K562 (cell line): ENCODE results near the gene SLC3A2. TPM values are rescaled to one million over a fixed set of nuclear protein-coding genes. Genes with fewer than 3 reads are reported as not detected.
A peak's percentile ranks its signal among the peaks of the same experiment; 100 is the strongest.

Source experiments
- COPS2 ChIP-seq: fragments of 450-650 bp; conservative IDR thresholded peaks from 2 replicates; pipeline ENCODE4 v1.6.1; 2016; ENCODE audit warnings: mild to moderate bottlenecking, moderate library complexity
- EGR1 ChIP-seq: fragments of 450-650 bp; conservative IDR thresholded peaks from 2 replicates; pipeline ENCODE4 v1.6.1; 2017; ENCODE audit warnings: mild to moderate bottlenecking
- GTF3C2 ChIP-seq: IDR thresholded peaks from 3 replicates; pipeline ENCODE4 v1.6.1; 2011; ENCODE audit warnings: borderline replicate concordance, mild to moderate bottlenecking, moderate library complexity; ENCODE audit not compliant: insufficient read length; ENCODE audit errors: extremely low read depth
- HOMEZ ChIP-seq: fragments of 250-450 bp; sonication (Bioruptor Pico); IDR thresholded peaks from 2 replicates; pipeline ENCODE4 v1.4.0; 2020; ENCODE audit warnings: mild to moderate bottlenecking, moderate library complexity
- IRF9 ChIP-seq: fragments of 450-650 bp; IDR thresholded peaks from 2 replicates; pipeline ENCODE4 v1.6.1; 2016; ENCODE audit warnings: missing biosample characterization, missing genetic modification characterization
- MEIS2 ChIP-seq: fragments of 450-650 bp; IDR thresholded peaks from 2 replicates; pipeline ENCODE4 v1.6.1; 2014; ENCODE audit warnings: mild to moderate bottlenecking; ENCODE audit not compliant: partially characterized antibody
- NFXL1 ChIP-seq: fragments of 450-650 bp; formaldehyde crosslinking; IDR thresholded peaks from 2 replicates; pipeline ENCODE4 v1.4.0; 2021; ENCODE audit warnings: mild to moderate bottlenecking
- RB1 ChIP-seq: fragments of 450-650 bp; IDR thresholded peaks from 2 replicates; pipeline ENCODE4 v1.6.1; 2017; ENCODE audit warnings: low read depth, mild to moderate bottlenecking
- SAFB ChIP-seq: fragments of 200-400 bp; formaldehyde crosslinking; IDR thresholded peaks from 2 replicates; pipeline ENCODE4 v1.6.1; 2017; ENCODE audit warnings: low read depth, low read length, borderline replicate concordance
- STAG1 ChIP-seq: sonication (generic); formaldehyde crosslinking; IDR thresholded peaks from 2 replicates; pipeline ENCODE4 v1.5.0; 2020; ENCODE audit warnings: missing genetic modification reagents, borderline replicate concordance
- ZNF696 ChIP-seq: fragments of 250-450 bp; sonication (Bioruptor Pico); conservative IDR thresholded peaks from 2 replicates; pipeline ENCODE4 v1.4.0; 2020; ENCODE audit warnings: mild to moderate bottlenecking, moderate library complexity
- polyA plus RNA-seq, 8 experiments: library from polyadenylated mRNA; depleted of rRNA in 4 of 8; stranded (reverse) in 5 of 8; unstranded in 3 of 8; fragments of >200 nt; fragmentation: Nextera tagmentation in 2 of 8; fragmentation: Illumina TruSeq in 1 of 8; extraction: Ambion mirVana in 2 of 8; extraction: Trizol in 1 of 8; gene quantifications; 2 replicates each; pipeline versions ENCODE4 v1.2.1 to v1.2.3, GENCODE V29; 2011 to 2014; ENCODE audit warnings: inconsistent platforms in 1 of 8, missing spikeins in 1 of 8
- total RNA-seq, 7 experiments: library from RNA; depleted of rRNA in 6 of 7; stranded (reverse); fragments of >200 nt in 6 of 7; fragmentation: Illumina TruSeq in 2 of 7; extraction: Trizol in 2 of 7; gene quantifications; 2 replicates each; pipeline versions ENCODE4 v1.2.1 to v1.2.3, GENCODE V29; 2011 to 2021; ENCODE audit warnings: low replicate concordance in 1 of 7

The SLC3A2 gene
- total and polyA plus RNA-seq, 9 of the 15 experiments (the other 6 are each of a cell fraction or from before 2014, with no cell fraction given) = 20.0 to 296 (median 214) TPM

GRCh38 chr11:62922653-62923431 lies 42.1 kb downstream of the SLC3A2 start (continued):
- TF ChIP-seq RB1 = 0 out of 2 replicates have a peak, but pooled peaks have one; percentile 43
- TF ChIP-seq ZNF696 (CRISPR knock-in tag) = no peak
- peak; percentile 34 for TF ChIP-seq EGR1
- no peak for TF ChIP-seq IRF9
- TF ChIP-seq HOMEZ (CRISPR knock-in tag) = no peak
- no peak for TF ChIP-seq GTF3C2
- TF ChIP-seq NFXL1 (CRISPR knock-in tag) = no peak
- 0 out of 2 replicates have a peak, but pooled peaks have one; percentile 30 for TF ChIP-seq STAG1 (CRISPR knock-in tag)
- no peak for TF ChIP-seq SAFB
- TF ChIP-seq COPS2 = no peak
- no peak for TF ChIP-seq MEIS2
